ENCODE results near the gene LCN2.

LCN2 gene

GRCh38 chr9:128102861-128103588, 46.2 kb upstream of the LCN2 start:
- TF ChIP-seq, protein P1, sequence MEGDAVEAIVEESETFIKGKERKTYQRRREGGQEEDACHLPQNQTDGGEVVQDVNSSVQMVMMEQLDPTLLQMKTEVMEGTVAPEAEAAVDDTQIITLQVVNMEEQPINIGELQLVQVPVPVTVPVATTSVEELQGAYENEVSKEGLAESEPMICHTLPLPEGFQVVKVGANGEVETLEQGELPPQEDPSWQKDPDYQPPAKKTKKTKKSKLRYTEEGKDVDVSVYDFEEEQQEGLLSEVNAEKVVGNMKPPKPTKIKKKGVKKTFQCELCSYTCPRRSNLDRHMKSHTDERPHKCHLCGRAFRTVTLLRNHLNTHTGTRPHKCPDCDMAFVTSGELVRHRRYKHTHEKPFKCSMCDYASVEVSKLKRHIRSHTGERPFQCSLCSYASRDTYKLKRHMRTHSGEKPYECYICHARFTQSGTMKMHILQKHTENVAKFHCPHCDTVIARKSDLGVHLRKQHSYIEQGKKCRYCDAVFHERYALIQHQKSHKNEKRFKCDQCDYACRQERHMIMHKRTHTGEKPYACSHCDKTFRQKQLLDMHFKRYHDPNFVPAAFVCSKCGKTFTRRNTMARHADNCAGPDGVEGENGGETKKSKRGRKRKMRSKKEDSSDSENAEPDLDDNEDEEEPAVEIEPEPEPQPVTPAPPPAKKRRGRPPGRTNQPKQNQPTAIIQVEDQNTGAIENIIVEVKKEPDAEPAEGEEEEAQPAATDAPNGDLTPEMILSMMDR (IDR thresholded peaks at IDR 0.05; ENCODE audit: low read depth, low read length, missing control alignments) = no peak
- H3K4me3 ChIP-seq (ENCODE audit: low read depth, low read length) = no peak overlapping the region
- no peak for DNase-seq (ENCODE audit: low read depth)

GRCh38 chr9:128103589-128103962, 45.7 kb upstream of the LCN2 start:
- TF ChIP-seq, protein P1 (IDR thresholded peaks at IDR 0.05; ENCODE audit: low read depth, low read length, missing control alignments) = no peak
- DNase-seq (ENCODE audit: low read depth) = no peak
- no peak overlapping the region for H3K4me3 ChIP-seq (ENCODE audit: low read depth, low read length)

- no peak for DNase-seq (ENCODE audit: low read depth)
- H3K4me3 ChIP-seq (ENCODE audit: low read depth, low read length) = no peak overlapping the region
- TF ChIP-seq, protein P1 (IDR thresholded peaks at IDR 0.05; ENCODE audit: low read depth, low read length, missing control alignments) = no peak
Measured at GRCh38 chr9:128104171-128104618, 45.1 kb upstream of the LCN2 start.

DNA sequence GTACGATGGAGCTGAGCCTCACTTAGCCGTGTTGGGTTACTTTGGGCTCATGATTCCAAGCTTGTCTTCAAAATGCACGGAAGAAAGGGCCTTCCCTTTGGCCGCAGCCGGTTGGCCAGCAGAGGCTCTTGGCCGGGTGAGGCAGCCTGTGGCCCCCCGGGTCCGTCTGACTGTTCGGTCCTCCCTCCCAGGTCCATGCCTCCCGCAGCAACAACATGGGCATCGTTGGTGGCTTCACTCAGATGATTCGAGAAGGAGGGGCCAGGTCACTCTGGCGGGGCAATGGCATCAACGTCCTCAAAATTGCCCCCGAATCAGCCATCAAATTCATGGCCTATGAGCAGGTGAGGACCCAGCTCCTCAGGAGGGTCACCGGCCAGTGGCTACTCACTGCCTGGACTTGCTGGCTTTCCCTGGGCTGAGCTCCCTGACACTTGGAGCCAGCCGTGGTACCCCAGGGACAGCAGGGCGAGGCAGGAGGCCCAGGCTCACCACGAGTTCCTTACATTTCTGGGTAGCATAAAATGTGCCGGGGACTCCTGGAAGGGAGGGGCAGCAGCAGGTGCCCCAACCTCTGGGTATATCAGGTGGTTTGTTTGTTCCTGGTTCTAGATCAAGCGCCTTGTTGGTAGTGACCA, 43.6 kb upstream of the LCN2 start:
- TF ChIP-seq, protein P1 (IDR thresholded peaks at IDR 0.05; ENCODE audit: low read depth, low read length, missing control alignments) = no peak
- no peak for DNase-seq (ENCODE audit: low read depth)
- H3K4me3 ChIP-seq (ENCODE audit: low read depth, low read length) = no peak overlapping the region

- no peak for DNase-seq (ENCODE audit: low read depth)
- H3K4me3 ChIP-seq (ENCODE audit: low read depth, low read length) = no peak overlapping the region
- TF ChIP-seq, protein P1 (IDR thresholded peaks at IDR 0.05; ENCODE audit: low read depth, low read length, missing control alignments) = no peak
Measured at GRCh38 chr9:128106181-128106939, 42.9 kb upstream of the LCN2 start.

DNA sequence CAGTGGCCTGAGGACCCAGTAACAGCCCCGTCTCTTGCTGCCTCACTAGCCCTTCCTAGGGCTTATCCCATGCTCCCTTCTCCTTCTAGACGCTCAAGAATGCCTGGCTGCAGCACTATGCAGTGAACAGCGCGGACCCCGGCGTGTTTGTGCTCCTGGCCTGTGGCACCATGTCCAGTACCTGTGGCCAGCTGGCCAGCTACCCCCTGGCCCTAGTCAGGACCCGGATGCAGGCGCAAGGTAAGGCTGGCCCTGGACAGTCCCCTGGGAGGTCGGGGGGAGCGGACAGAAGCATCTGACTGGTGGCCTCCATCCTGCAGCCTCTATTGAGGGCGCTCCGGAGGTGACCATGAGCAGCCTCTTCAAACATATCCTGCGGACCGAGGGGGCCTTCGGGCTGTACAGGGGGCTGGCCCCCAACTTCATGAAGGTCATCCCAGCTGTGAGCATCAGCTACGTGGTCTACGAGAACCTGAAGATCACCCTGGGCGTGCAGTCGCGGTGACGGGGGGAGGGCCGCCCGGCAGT, 42.2 kb upstream of the LCN2 start:
- TF ChIP-seq, protein P1 (IDR thresholded peaks at IDR 0.05; ENCODE audit: low read depth, low read length, missing control alignments) = no peak
- H3K4me3 ChIP-seq (ENCODE audit: low read depth, low read length) = no peak overlapping the region
- no peak for DNase-seq (ENCODE audit: low read depth)

All from GM12864 (cell line).